GM19193 (cell line): Measurements from ENCODE around the gene NXNL2.

ENCODE experiments used
- POLR2A ChIP-seq: IDR thresholded peaks from 4 replicates; pipeline ENCODE4 v1.6.1; 2011; ENCODE audit not compliant: insufficient read depth, insufficient read length; ENCODE audit errors: extremely low read depth

The NXNL2 gene

GRCh38 chr9:88534456-88535225 lies at the start of gene NXNL2:
NXNL2 (plus strand) TSS chr9:88535178; CDS start chr9:88535435, 257 bp downstream.
- no peak for TF ChIP-seq POLR2A

GRCh38 chr9:88488166-88488565 lies 46.8 kb upstream of the NXNL2 start:
- no peak for TF ChIP-seq POLR2A

GRCh38 chr9:88494983-88495721 lies 39.8 kb upstream of the NXNL2 start:
- TF ChIP-seq POLR2A = no peak

GRCh38 chr9:88497224-88497623 lies 37.8 kb upstream of the NXNL2 start:
- TF ChIP-seq POLR2A = no peak

- no peak for TF ChIP-seq POLR2A
These were observed 36.1 kb upstream of the NXNL2 start for GRCh38 chr9:88498880-88499279.

- TF ChIP-seq POLR2A = no peak
These were observed 33.9 kb upstream of the NXNL2 start for GRCh38 chr9:88501086-88501485.

GRCh38 chr9:88502552-88503034 lies 32.4 kb upstream of the NXNL2 start:
- no peak for TF ChIP-seq POLR2A

GRCh38 chr9:88503081-88503844 lies 31.7 kb upstream of the NXNL2 start:
- TF ChIP-seq POLR2A = no peak

- no peak for TF ChIP-seq POLR2A
These were observed 30.9 kb upstream of the NXNL2 start for GRCh38 chr9:88503845-88504764.

GRCh38 chr9:88508326-88508725 lies 26.7 kb upstream of the NXNL2 start:
- no peak for TF ChIP-seq POLR2A

- TF ChIP-seq POLR2A = no peak
These were observed 23.1 kb upstream of the NXNL2 start for GRCh38 chr9:88511906-88512305.

- no peak for TF ChIP-seq POLR2A
These were observed 20.7 kb upstream of the NXNL2 start for GRCh38 chr9:88514247-88514646.

- no peak for TF ChIP-seq POLR2A
These were observed 13.7 kb upstream of the NXNL2 start for GRCh38 chr9:88521308-88521707.

- TF ChIP-seq POLR2A = no peak
These were observed 12.6 kb upstream of the NXNL2 start for GRCh38 chr9:88522360-88522759.
